Fibroblast of villous mesenchyme (primary cell): ENCODE results near the gene KLF3. TPM values are rescaled to one million over a fixed set of nuclear protein-coding genes. Genes with fewer than 3 reads are reported as not detected.

Experiments used
- DNase-seq: peaks from one replicate; pipeline ENCODE4 v3.0.0-alpha.2; 2010; ENCODE audit warnings: low read depth
- H3K4me3 ChIP-seq: 2 replicates; pipeline ENCODE4 v1.5.1; 2011; ENCODE audit warnings: low read depth, mild to moderate bottlenecking, low read length
- CTCF ChIP-seq: IDR thresholded peaks from 2 replicates; pipeline ENCODE4 v1.5.1; 2012; ENCODE audit warnings: low read depth, mild to moderate bottlenecking, low read length; ENCODE audit not compliant: insufficient read depth
- total RNA-seq: library from RNA; depleted of rRNA; stranded (reverse); fragments of >200 nt; gene quantifications from 2 replicates; pipeline ENCODE4 v1.2.3, GENCODE V29; 2012

The KLF3 gene
- total RNA-seq, 1 donor = 24.2 TPM

- no peak for DNase-seq
- no peak for TF ChIP-seq CTCF
These were observed 40.7 kb downstream of the KLF3 start for GRCh38 chr4:38704622-38705154.

GRCh38 chr4:38706301-38706700 is 42.3 kb downstream of the KLF3 start:
- no peak for TF ChIP-seq CTCF
- no peak for DNase-seq
- H3K4me3 ChIP-seq = no peak overlapping the region

More at GRCh38 chr4:38704622-38705154, 40.7 kb downstream of the KLF3 start:
- no peak overlapping the region for H3K4me3 ChIP-seq

- no peak overlapping the region for H3K4me3 ChIP-seq
- no peak for TF ChIP-seq CTCF
- DNase-seq = no peak
These were observed 46.1 kb downstream of the KLF3 start for GRCh38 chr4:38710053-38710452.

GRCh38 chr4:38711066-38711465 is 47.1 kb downstream of the KLF3 start:
- H3K4me3 ChIP-seq = no peak overlapping the region
- no peak for DNase-seq
- TF ChIP-seq CTCF = no peak

GRCh38 chr4:38715050-38715449 is 51.1 kb downstream of the KLF3 start:
- no peak for DNase-seq
- no peak overlapping the region for H3K4me3 ChIP-seq
- TF ChIP-seq CTCF = no peak

- no peak for DNase-seq
- no peak overlapping the region for H3K4me3 ChIP-seq
- TF ChIP-seq CTCF = no peak
These were observed 52.3 kb downstream of the KLF3 start for GRCh38 chr4:38716256-38716655.

- no peak for TF ChIP-seq CTCF
- DNase-seq = no peak
- H3K4me3 ChIP-seq = no peak overlapping the region
These were observed 53.6 kb downstream of the KLF3 start for GRCh38 chr4:38717604-38718003.
